ENCODE results near the gene COL2A1. TPM values are rescaled to one million over a fixed set of nuclear protein-coding genes. Genes with fewer than 3 reads are reported as not detected.

COL2A1 gene
- total RNA-seq: 1.7 and 3.8 TPM in 2 replicates

- Histone ChIP-seq H3K27me3 (ENCODE audit: control insufficient read depth, insufficient read depth, low read length) (peaks cover 69% of the 10 kb centered on the region), H3K36me3 (ENCODE audit: control insufficient read depth, insufficient read depth, low read length) (no peaks in the 10 kb centered on the region), H3K4me3 (ENCODE audit: low read depth, low read length) (peak within 1 kb of the TSS; percentile 8)
- DNase-seq (ENCODE audit: low read depth): no peak
- TF ChIP-seq CTCF (IDR thresholded peaks at IDR 0.05; ENCODE audit: insufficient read depth, low read length, poor library complexity, severe bottlenecking): no peak
Measured at GRCh38 chr12:48004053-48004941, at the start of gene COL2A1. Gene COL2A1, minus strand, starts transcription at chr12:48004476. Its CDS starts 155 bp downstream, at chr12:48004321.

DNA sequence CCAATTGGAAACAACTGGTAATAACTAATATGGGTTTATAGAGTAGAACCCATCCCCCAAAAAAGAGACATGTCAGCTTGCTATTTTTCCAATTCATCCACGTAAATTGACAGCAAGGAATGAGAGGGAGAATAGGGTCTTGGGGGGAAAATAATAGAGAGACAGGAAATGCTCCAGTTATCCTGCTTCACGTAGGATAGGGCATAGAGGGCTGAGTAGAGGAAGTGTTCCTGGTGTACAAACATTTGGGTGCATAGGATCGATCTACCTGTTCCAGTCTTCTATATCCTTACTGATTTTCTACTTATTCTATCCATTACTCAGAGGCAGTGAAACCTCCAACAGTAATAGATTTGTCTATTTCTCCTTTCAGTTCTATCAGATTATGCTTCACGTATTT, 49.6 kb upstream of the COL2A1 start:
- no peak for DNase-seq (ENCODE audit: low read depth)
- no peaks in the 10 kb centered on the region for H3K27me3 ChIP-seq (ENCODE audit: control insufficient read depth, insufficient read depth, low read length)
- no peak overlapping the region for H3K4me3 ChIP-seq (ENCODE audit: low read depth, low read length)
- H3K36me3 ChIP-seq (ENCODE audit: control insufficient read depth, insufficient read depth, low read length): peaks cover 1% of the 10 kb centered on the region
- no peak for TF ChIP-seq CTCF (IDR thresholded peaks at IDR 0.05; ENCODE audit: insufficient read depth, low read length, poor library complexity, severe bottlenecking)

GRCh38 chr12:48053122-48053521, 48.8 kb upstream of the COL2A1 start:
- no peaks in the 10 kb centered on the region for H3K27me3 ChIP-seq (ENCODE audit: control insufficient read depth, insufficient read depth, low read length)
- TF ChIP-seq CTCF (IDR thresholded peaks at IDR 0.05; ENCODE audit: insufficient read depth, low read length, poor library complexity, severe bottlenecking): no peak
- no peak for DNase-seq (ENCODE audit: low read depth)
- peaks cover 1% of the 10 kb centered on the region for H3K36me3 ChIP-seq (ENCODE audit: control insufficient read depth, insufficient read depth, low read length)
- H3K4me3 ChIP-seq (ENCODE audit: low read depth, low read length): no peak overlapping the region

- peaks cover 1% of the 10 kb centered on the region for H3K36me3 ChIP-seq (ENCODE audit: control insufficient read depth, insufficient read depth, low read length)
- H3K27me3 ChIP-seq (ENCODE audit: control insufficient read depth, insufficient read depth, low read length): no peaks in the 10 kb centered on the region
- no peak for TF ChIP-seq CTCF (IDR thresholded peaks at IDR 0.05; ENCODE audit: insufficient read depth, low read length, poor library complexity, severe bottlenecking)
- H3K4me3 ChIP-seq (ENCODE audit: low read depth, low read length): no peak overlapping the region
- DNase-seq (ENCODE audit: low read depth): no peak
Measured at GRCh38 chr12:48051681-48052080, 47.4 kb upstream of the COL2A1 start.

GRCh38 chr12:48050174-48050573, 45.9 kb upstream of the COL2A1 start:
- DNase-seq (ENCODE audit: low read depth): no peak
- peaks cover under 1% of the 10 kb centered on the region for H3K36me3 ChIP-seq (ENCODE audit: control insufficient read depth, insufficient read depth, low read length)
- no peak for TF ChIP-seq CTCF (IDR thresholded peaks at IDR 0.05; ENCODE audit: insufficient read depth, low read length, poor library complexity, severe bottlenecking)

More at GRCh38 chr12:48050174-48050573, 45.9 kb upstream of the COL2A1 start:
- Histone ChIP-seq H3K4me3 (ENCODE audit: low read depth, low read length) (no peak overlapping the region), H3K27me3 (ENCODE audit: control insufficient read depth, insufficient read depth, low read length) (no peaks in the 10 kb centered on the region)
